BLaER1 (cell line): ENCODE data around the gene STIM1.
"Not testable (repeated sequence)": the region's sequence is repeated elsewhere in the genome, so short reads cannot be mapped to it uniquely, and the experiment has no call there.

Source experiments
- H3K27ac ChIP-seq: shearing (Covaris generic); formaldehyde crosslinking; 2 replicates; pipeline ENCODE4 v1.8.1; 2022
- H3K27me3 ChIP-seq: shearing (Covaris generic); formaldehyde crosslinking; 2 replicates; pipeline ENCODE4 v1.8.1; 2022
- H3K36me3 ChIP-seq: shearing (Covaris generic); formaldehyde crosslinking; 2 replicates; pipeline ENCODE4 v1.8.1; 2022
- H3K4me1 ChIP-seq: shearing (Covaris generic); formaldehyde crosslinking; 2 replicates; pipeline ENCODE4 v1.8.1; 2022
- H3K4me2 ChIP-seq: shearing (Covaris generic); formaldehyde crosslinking; 2 replicates; pipeline ENCODE4 v1.8.1; 2022
- H3K4me3 ChIP-seq: shearing (Covaris generic); formaldehyde crosslinking; 2 replicates; pipeline ENCODE4 v1.8.1; 2022
- H3K9ac ChIP-seq: shearing (Covaris generic); formaldehyde crosslinking; 2 replicates; pipeline ENCODE4 v1.8.1; 2022
- H3K9me3 ChIP-seq: shearing (Covaris generic); formaldehyde crosslinking; 2 replicates; pipeline ENCODE4 v1.8.1; 2022
- H4K20me1 ChIP-seq: shearing (Covaris generic); formaldehyde crosslinking; 2 replicates; pipeline ENCODE4 v1.8.1; 2022
- Cebpa-rat ChIP-seq: shearing (Covaris generic); IDR thresholded peaks from 2 replicates; pipeline ENCODE4 v1.8.1; 2022

Gene STIM1

GRCh38 chr11:3854977-3855807, at the start of gene STIM1:
TSS of gene STIM1 (plus strand) at chr11:3855664. CDS start at chr11:3856271, 607 bp downstream.
- Histone ChIP-seq H3K27ac (peak within 1 kb of the TSS; percentile 85), H3K9ac (peak within 1 kb of the TSS; percentile 80), H3K4me2 (peak within 1 kb of the TSS; percentile 98), H4K20me1 (peaks cover 44% of the 10 kb centered on the region), H3K36me3 (no peaks in the 10 kb centered on the region), H3K27me3 (peaks cover 8% of the 10 kb centered on the region; the same call in 1 of the 2 replicates), H3K4me3 (peak within 1 kb of the TSS; percentile 89), H3K4me1 (peaks cover 63% of the 10 kb centered on the region), H3K9me3 (no peaks in the 10 kb centered on the region)
- no peak for TF ChIP-seq Cebpa-rat

- Histone ChIP-seq H3K36me3 (peaks cover 22% of the 10 kb centered on the region; the same call in 1 of the 2 replicates), H3K4me3 (peak within 1 kb of the TSS; percentile 82), H3K27ac (peak within 1 kb of the TSS; percentile 79), H3K4me1 (peaks cover 19% of the 10 kb centered on the region), H3K9ac (peak within 1 kb of the TSS; percentile 83), H3K27me3 (no peaks in the 10 kb centered on the region), H4K20me1 (0 out of 2 replicates have a peak, but pooled peaks cover 8% of the 10 kb centered on the region), H3K9me3 (no peaks in the 10 kb centered on the region), H3K4me2 (peak within 1 kb of the TSS; percentile 87)
- TF ChIP-seq Cebpa-rat: no peak
Measured at GRCh38 chr11:3807909-3808860, 47.3 kb upstream of the STIM1 start, which contains the start of gene PGAP2. TSS of gene PGAP2 (plus strand) at chr11:3808560. CDS start at chr11:3811260, 2,700 bp downstream.

GRCh38 chr11:3808861-3809623, 46.4 kb upstream of the STIM1 start:
- Histone ChIP-seq H3K4me2 (peak overlapping the region; percentile 87), H3K9me3 (no peaks in the 10 kb centered on the region), H3K4me3 (peak overlapping the region; percentile 82), H3K36me3 (peaks cover 26% of the 10 kb centered on the region; the same call in 1 of the 2 replicates), H3K27ac (peak overlapping the region; percentile 79), H3K27me3 (no peaks in the 10 kb centered on the region), H4K20me1 (0 out of 2 replicates have a peak, but pooled peaks cover 8% of the 10 kb centered on the region), H3K4me1 (peaks cover 18% of the 10 kb centered on the region), H3K9ac (peak overlapping the region; percentile 83)
- no peak for TF ChIP-seq Cebpa-rat

GRCh38 chr11:3809624-3809928, 45.9 kb upstream of the STIM1 start:
- Histone ChIP-seq H3K4me2 (peak overlapping the region; percentile 87; the same call in 1 of the 2 replicates), H3K4me1 (peaks cover 13% of the 10 kb centered on the region), H3K9me3 (no peaks in the 10 kb centered on the region), H3K4me3 (no peak overlapping the region), H3K27me3 (no peaks in the 10 kb centered on the region), H3K9ac (no peak overlapping the region), H3K36me3 (peaks cover 26% of the 10 kb centered on the region; the same call in 1 of the 2 replicates), H3K27ac (no peak overlapping the region), H4K20me1 (0 out of 2 replicates have a peak, but pooled peaks cover 8% of the 10 kb centered on the region)
- TF ChIP-seq Cebpa-rat: no peak

GRCh38 chr11:3810446-3810845, 45.0 kb upstream of the STIM1 start:
- no peak for TF ChIP-seq Cebpa-rat
- Histone ChIP-seq H3K27me3 (no peaks in the 10 kb centered on the region), H3K4me2 (no peak overlapping the region), H3K4me3 (no peak overlapping the region), H3K36me3 (peaks cover 30% of the 10 kb centered on the region; the same call in 1 of the 2 replicates), H3K4me1 (peaks cover 13% of the 10 kb centered on the region), H3K27ac (no peak overlapping the region), H3K9me3 (no peaks in the 10 kb centered on the region), H4K20me1 (0 out of 2 replicates have a peak, but pooled peaks cover 8% of the 10 kb centered on the region), H3K9ac (no peak overlapping the region)

- Histone ChIP-seq H3K27ac (no peak overlapping the region), H3K27me3 (no peaks in the 10 kb centered on the region), H3K4me1 (peaks cover 13% of the 10 kb centered on the region), H3K9me3 (no peaks in the 10 kb centered on the region), H3K36me3 (peaks cover 30% of the 10 kb centered on the region; the same call in 1 of the 2 replicates), H3K4me3 (no peak overlapping the region), H3K4me2 (no peak overlapping the region), H4K20me1 (0 out of 2 replicates have a peak, but pooled peaks cover 8% of the 10 kb centered on the region), H3K9ac (no peak overlapping the region)
- TF ChIP-seq Cebpa-rat: no peak
Measured at GRCh38 chr11:3810951-3811350, 44.5 kb upstream of the STIM1 start.

GRCh38 chr11:3814832-3815231, 40.6 kb upstream of the STIM1 start:
- Histone ChIP-seq H3K4me1 (peaks cover 15% of the 10 kb centered on the region), H3K36me3 (peaks cover 43% of the 10 kb centered on the region)
- not testable (repeated sequence) for H3K4me2 ChIP-seq, H3K27me3 ChIP-seq, H3K4me3 ChIP-seq, H3K9ac ChIP-seq, H4K20me1 ChIP-seq, H3K9me3 ChIP-seq, H3K27ac ChIP-seq

- Histone ChIP-seq H3K4me1 (peaks cover 15% of the 10 kb centered on the region), H3K27ac (no peak overlapping the region), H3K9ac (no peak overlapping the region), H3K36me3 (peaks cover 46% of the 10 kb centered on the region), H4K20me1 (no peaks in the 10 kb centered on the region), H3K9me3 (no peaks in the 10 kb centered on the region), H3K4me2 (no peak overlapping the region), H3K4me3 (no peak overlapping the region), H3K27me3 (no peaks in the 10 kb centered on the region)
- TF ChIP-seq Cebpa-rat: no peak
Measured at GRCh38 chr11:3815845-3816244, 39.6 kb upstream of the STIM1 start.

GRCh38 chr11:3816673-3817072, 38.8 kb upstream of the STIM1 start:
- no peak overlapping the region for H3K4me3 ChIP-seq
- H3K27me3 ChIP-seq: no peaks in the 10 kb centered on the region
- H3K27ac ChIP-seq: peak overlapping the region; percentile 60
- no peaks in the 10 kb centered on the region for H4K20me1 ChIP-seq
- H3K4me2 ChIP-seq: peak overlapping the region; percentile 54
- no peak for TF ChIP-seq Cebpa-rat
- no peaks in the 10 kb centered on the region for H3K9me3 ChIP-seq
- H3K36me3 ChIP-seq: peaks cover 45% of the 10 kb centered on the region
- no peak overlapping the region for H3K9ac ChIP-seq
- peaks cover 15% of the 10 kb centered on the region for H3K4me1 ChIP-seq
